Measurements from ENCODE around the gene TMEM272.
A peak's percentile ranks its signal among the peaks of the same experiment; 100 is the strongest.

The TMEM272 gene

GRCh38 chr13:51802631-51803418, 42.2 kb downstream of the TMEM272 start:
- Histone ChIP-seq H3K27me3 (ENCODE audit: insufficient read depth, poor library complexity, severe bottlenecking) (no peaks in the 10 kb centered on the region), H3K4me3 (replicated peaks; ENCODE audit: insufficient read depth, low read length) (peak overlapping the region; percentile 59), H3K27ac (replicated peaks) (peak overlapping the region; percentile 61; the same call in 1 of the 2 replicates)
- no peak for DNase-seq (ENCODE audit: low read depth in 1 of 2, low spot score in 1 of 2)
- no peak for TF ChIP-seq POLR2AphosphoS5 (IDR thresholded peaks at IDR 0.05; ENCODE audit: low read depth)
- TF ChIP-seq GABPA (IDR thresholded peaks at IDR 0.05; ENCODE audit: low read depth) = no peak
- TF ChIP-seq, protein P1, sequence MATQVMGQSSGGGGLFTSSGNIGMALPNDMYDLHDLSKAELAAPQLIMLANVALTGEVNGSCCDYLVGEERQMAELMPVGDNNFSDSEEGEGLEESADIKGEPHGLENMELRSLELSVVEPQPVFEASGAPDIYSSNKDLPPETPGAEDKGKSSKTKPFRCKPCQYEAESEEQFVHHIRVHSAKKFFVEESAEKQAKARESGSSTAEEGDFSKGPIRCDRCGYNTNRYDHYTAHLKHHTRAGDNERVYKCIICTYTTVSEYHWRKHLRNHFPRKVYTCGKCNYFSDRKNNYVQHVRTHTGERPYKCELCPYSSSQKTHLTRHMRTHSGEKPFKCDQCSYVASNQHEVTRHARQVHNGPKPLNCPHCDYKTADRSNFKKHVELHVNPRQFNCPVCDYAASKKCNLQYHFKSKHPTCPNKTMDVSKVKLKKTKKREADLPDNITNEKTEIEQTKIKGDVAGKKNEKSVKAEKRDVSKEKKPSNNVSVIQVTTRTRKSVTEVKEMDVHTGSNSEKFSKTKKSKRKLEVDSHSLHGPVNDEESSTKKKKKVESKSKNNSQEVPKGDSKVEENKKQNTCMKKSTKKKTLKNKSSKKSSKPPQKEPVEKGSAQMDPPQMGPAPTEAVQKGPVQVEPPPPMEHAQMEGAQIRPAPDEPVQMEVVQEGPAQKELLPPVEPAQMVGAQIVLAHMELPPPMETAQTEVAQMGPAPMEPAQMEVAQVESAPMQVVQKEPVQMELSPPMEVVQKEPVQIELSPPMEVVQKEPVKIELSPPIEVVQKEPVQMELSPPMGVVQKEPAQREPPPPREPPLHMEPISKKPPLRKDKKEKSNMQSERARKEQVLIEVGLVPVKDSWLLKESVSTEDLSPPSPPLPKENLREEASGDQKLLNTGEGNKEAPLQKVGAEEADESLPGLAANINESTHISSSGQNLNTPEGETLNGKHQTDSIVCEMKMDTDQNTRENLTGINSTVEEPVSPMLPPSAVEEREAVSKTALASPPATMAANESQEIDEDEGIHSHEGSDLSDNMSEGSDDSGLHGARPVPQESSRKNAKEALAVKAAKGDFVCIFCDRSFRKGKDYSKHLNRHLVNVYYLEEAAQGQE (IDR thresholded peaks at IDR 0.05; ENCODE audit: insufficient replicate concordance, low read depth) = no peak

GRCh38 chr13:51801631-51802099, 43.3 kb downstream of the TMEM272 start:
- H3K27me3 ChIP-seq (ENCODE audit: insufficient read depth, poor library complexity, severe bottlenecking) = no peaks in the 10 kb centered on the region
- DNase-seq (ENCODE audit: low read depth in 1 of 2, low spot score in 1 of 2) = no peak
- H3K27ac ChIP-seq (replicated peaks) = no peak overlapping the region
- TF ChIP-seq, protein P1 (IDR thresholded peaks at IDR 0.05; ENCODE audit: insufficient replicate concordance, low read depth) = no peak
- TF ChIP-seq SPI1 (IDR thresholded peaks at IDR 0.05; ENCODE audit: borderline replicate concordance, low read depth) (no peak), CTCF (IDR thresholded peaks at IDR 0.05; ENCODE audit: insufficient read depth, low read length) (no peak), GABPA (IDR thresholded peaks at IDR 0.05; ENCODE audit: low read depth) (no peak), POLR2AphosphoS5 (IDR thresholded peaks at IDR 0.05; ENCODE audit: low read depth) (no peak)
- H3K4me3 ChIP-seq (replicated peaks; ENCODE audit: insufficient read depth, low read length) = no peak overlapping the region

- Histone ChIP-seq H3K27me3 (ENCODE audit: insufficient read depth, poor library complexity, severe bottlenecking) (no peaks in the 10 kb centered on the region), H3K4me3 (replicated peaks; ENCODE audit: insufficient read depth, low read length) (no peak overlapping the region), H3K27ac (replicated peaks) (no peak overlapping the region)
- TF ChIP-seq SPI1 (IDR thresholded peaks at IDR 0.05; ENCODE audit: borderline replicate concordance, low read depth) (no peak), GABPA (IDR thresholded peaks at IDR 0.05; ENCODE audit: low read depth) (no peak), CTCF (IDR thresholded peaks at IDR 0.05; ENCODE audit: insufficient read depth, low read length) (no peak), POLR2AphosphoS5 (IDR thresholded peaks at IDR 0.05; ENCODE audit: low read depth) (no peak)
- TF ChIP-seq, protein P1 (IDR thresholded peaks at IDR 0.05; ENCODE audit: insufficient replicate concordance, low read depth) = no peak
- no peak for DNase-seq (ENCODE audit: low read depth in 1 of 2, low spot score in 1 of 2)
Measured at GRCh38 chr13:51800486-51800885, 44.5 kb downstream of the TMEM272 start.

Measured in HL-60 (cell line).